Hematopoietic multipotent progenitor cell treated with erythropoietin and hydrocortisone succinate and interleukin-3 and kit ligand, for 8 days (in vitro differentiated cells): ENCODE results near the gene LMTK3.

Source experiments
- DNase-seq: peaks from one replicate; pipeline ENCODE4 v3.0.0-alpha.2; 2015

LMTK3 gene

DNA sequence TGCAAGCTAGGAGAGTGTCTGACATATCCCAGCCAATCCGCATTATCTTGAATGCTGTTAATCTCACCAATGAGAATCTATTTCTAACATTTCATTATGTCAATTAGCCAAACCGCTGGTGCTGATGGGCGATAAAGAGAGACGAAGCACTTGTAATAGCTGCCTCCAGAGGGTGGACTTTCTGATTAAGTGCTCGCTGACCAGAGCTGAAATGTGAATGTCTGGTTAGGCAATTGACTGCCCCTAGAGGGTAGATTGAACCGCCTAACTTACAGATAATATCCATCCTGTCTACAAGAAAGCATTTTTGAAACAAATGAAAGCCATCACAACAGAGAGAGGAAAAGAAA, 66.4 kb downstream of the LMTK3 start:
- DNase-seq: peak; percentile 98

DNA sequence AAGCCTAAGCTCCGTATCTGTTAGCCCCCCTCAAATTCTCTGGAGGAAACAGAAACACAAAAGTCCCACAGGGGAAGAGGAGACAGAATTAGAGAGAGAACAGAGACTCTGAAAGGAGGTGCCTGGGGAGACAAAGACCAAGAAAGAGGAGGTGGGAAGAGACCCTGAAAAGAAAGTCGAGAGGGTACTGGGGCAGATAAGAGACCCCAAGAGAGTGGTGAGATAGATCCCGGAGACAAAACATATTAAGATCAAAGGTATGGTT, 66.8 kb downstream of the LMTK3 start:
- DNase-seq: no peak

DNA sequence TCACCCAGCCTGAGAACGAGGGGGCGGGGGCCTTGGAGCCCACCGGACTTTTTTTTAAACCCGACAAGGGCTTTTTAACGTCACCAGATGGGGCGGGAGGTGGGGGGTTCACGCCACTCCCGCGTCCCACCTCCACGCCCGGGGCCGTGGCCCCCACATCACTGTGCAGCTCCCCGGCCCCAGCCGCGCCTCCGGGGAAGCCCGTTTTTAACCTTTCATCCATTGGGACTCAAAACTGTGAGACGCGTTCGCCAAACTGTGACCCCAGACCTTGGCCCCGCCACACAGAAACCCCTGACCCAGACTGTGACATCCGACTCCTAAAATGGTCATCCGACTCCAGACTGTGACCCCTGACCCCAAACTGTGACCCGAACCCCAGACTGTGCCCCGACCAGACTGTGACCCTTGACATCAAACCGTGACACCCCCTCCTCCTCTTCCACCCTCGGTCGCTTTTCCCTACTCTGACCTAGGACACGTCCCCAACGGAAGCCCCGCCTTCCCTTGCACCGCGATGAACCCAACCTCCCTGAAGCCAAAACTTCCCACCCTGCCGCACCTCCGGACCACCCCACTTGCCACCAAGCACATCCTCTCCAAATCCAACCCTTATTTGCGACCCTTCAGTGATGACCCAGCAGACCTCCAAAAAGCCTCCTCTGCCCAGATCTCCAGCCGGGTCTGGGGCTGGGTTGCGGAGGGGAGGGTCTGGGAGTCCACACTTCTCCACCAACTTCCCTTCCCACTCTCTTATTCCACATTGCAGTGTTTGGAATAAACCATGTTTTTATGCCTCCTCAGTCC, 67.3 kb downstream of the LMTK3 start:
- DNase-seq: no peak

DNA sequence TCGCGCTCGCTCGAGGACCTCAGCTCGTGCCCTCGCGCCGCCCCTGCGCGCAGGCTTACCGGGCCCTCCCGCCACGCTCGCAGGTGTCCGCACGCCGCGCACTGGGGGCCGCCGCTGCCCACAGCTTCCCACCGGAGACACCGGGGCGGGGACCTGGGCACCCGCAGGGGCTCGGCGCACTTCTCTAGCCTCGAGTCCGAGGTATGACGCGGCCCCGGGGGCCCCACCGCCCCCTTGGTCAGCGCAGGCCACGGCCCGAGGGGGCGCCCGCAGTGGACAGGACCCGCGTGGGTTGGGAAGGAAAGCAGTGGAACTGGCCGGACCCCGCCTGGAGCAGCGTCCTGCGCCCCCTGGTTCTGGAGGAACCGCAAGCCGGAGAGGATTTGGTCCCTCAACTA, 67.9 kb downstream of the LMTK3 start:
- no peak for DNase-seq

DNA sequence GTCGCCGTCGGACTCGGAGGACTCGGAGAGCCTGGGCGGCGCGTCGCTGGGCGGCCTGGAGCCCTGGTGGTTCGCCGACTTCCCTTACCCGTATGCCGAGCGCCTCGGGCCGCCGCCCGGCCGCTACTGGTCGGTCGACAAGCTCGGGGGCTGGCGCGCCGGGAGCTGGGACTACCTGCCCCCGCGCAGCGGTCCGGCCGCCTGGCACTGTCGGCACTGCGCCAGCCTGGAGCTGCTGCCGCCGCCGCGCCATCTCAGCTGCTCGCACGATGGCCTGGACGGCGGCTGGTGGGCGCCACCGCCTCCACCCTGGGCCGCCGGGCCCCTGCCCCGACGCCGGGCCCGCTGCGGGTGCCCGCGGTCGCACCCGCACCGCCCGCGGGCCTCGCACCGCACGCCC, 68.4 kb downstream of the LMTK3 start:
- no peak for DNase-seq

DNA sequence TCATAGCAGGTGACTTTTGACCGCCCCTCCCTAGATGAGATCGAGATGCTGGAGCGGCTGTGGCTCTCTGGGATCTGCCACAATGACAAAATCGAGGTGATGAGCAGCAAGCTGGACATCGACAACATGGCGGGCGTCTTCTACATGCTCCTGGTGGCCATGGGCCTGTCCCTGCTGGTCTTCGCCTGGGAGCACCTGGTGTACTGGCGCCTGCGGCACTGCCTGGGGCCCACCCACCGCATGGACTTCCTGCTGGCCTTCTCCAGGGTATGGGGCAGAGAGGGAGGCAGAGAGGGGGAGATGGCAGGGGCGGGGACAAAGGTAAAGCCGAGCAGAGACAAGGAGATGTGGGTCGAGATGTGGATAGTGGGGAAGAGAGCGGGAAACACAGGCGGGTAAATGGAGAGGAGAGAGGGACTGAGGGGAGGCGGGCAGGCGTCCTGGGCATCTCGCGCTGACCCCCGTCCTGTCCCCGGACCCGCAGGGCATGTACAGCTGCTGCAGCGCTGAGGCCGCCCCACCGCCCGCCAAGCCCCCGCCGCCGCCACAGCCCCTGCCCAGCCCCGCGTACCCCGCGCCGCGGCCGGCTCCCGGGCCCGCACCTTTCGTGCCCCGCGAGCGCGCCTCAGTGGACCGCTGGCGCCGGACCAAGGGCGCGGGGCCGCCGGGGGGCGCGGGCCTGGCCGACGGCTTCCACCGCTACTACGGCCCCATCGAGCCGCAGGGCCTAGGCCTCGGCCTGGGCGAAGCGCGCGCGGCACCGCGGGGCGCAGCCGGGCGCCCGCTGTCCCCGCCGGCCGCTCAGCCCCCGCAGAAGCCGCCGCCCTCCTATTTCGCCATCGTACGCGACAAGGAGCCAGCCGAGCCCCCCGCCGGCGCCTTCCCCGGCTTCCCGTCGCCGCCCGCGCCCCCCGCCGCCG, 69.3 kb downstream of the LMTK3 start:
- no peak for DNase-seq

DNA sequence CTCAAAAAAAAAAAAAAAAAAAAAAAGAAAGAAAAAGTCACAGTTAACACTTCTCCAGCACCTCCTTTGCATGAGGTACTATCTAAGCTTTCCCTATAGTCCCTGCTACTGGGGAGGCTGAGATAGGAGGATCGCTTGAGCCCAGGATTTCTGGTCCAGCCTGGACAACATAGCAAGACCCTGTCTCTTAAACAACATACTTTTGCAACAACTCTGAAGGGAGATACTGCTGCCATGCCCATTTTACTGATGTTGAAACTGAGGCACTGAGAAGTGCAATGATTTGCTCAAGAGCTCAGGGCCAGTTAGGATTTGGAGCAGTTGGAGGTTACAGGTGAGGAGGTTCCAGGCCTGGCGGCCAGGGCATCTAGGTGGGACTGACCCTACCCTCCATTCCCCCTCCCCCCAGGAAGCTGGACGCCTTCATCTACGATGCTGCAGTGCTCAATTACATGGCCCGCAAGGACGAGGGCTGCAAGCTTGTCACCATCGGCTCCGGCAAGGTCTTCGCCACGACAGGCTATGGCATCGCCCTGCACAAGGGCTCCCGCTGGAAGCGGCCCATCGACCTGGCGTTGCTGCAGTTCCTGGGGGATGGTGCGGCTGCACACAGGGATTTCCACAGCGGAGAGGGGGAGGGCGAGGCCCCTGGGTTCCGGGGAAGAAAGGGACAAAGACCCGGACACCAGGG, 70.1 kb downstream of the LMTK3 start:
- DNase-seq: no peak

DNA sequence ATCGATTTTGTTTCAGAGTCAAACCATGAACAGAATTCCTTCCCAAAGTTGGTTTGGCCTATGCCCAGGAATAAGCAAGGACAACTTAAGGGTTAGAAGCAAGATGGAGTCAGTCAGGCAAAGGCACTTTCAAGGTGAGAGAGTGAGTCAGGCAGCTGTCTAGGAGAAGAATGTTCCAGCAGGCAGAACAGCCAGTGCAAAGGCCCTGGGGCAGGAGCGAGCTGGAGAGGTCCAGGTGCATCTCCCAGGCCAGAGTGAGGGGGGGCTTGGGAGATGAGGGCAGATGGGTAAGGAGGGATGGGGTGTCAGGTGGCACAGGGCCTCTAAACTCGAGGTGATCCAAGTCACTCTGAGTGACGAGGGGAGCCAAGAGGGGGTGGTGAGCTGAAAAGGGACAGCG, 75.0 kb downstream of the LMTK3 start:
- DNase-seq: no peak
